Muscle layer of colon (tissue), 2 donors: ENCODE measurements around the gene RAB6B.

Experiments
- H3K27ac ChIP-seq: one replicate; pipeline ENCODE4 v1.7.0; 2013; ENCODE audit warnings: low read depth, mild to moderate bottlenecking, low read length, moderate library complexity
- H3K27me3 ChIP-seq, 2 donors: one replicate each; pipeline ENCODE4 v1.7.0; 2013; ENCODE audit warnings: low read length in 2 of 2, mild to moderate bottlenecking in 2 of 2; ENCODE audit not compliant: insufficient read depth in 2 of 2, control insufficient read depth in 1 of 2
- H3K36me3 ChIP-seq: one replicate; pipeline ENCODE4 v1.7.0; 2013; ENCODE audit warnings: mild to moderate bottlenecking, low read length; ENCODE audit not compliant: insufficient read depth
- H3K4me1 ChIP-seq: one replicate; pipeline ENCODE4 v1.7.0; 2013; ENCODE audit warnings: mild to moderate bottlenecking, low read length; ENCODE audit not compliant: insufficient read depth
- H3K4me3 ChIP-seq, 2 donors: one replicate each; pipeline ENCODE4 v1.7.0; 2013; ENCODE audit warnings: low read length in 2 of 2, low read depth in 1 of 2, mild to moderate bottlenecking in 1 of 2, moderate library complexity in 1 of 2
- H3K9ac ChIP-seq: one replicate; pipeline ENCODE4 v1.7.0; 2013; ENCODE audit warnings: low read length
- H3K9me3 ChIP-seq: one replicate; pipeline ENCODE4 v1.7.0; 2013; ENCODE audit warnings: mild to moderate bottlenecking, low read length
- donor health status: abdominal sarcoma.
- donor health status: Adenocarcinoma of cecum.

Gene RAB6B

DNA sequence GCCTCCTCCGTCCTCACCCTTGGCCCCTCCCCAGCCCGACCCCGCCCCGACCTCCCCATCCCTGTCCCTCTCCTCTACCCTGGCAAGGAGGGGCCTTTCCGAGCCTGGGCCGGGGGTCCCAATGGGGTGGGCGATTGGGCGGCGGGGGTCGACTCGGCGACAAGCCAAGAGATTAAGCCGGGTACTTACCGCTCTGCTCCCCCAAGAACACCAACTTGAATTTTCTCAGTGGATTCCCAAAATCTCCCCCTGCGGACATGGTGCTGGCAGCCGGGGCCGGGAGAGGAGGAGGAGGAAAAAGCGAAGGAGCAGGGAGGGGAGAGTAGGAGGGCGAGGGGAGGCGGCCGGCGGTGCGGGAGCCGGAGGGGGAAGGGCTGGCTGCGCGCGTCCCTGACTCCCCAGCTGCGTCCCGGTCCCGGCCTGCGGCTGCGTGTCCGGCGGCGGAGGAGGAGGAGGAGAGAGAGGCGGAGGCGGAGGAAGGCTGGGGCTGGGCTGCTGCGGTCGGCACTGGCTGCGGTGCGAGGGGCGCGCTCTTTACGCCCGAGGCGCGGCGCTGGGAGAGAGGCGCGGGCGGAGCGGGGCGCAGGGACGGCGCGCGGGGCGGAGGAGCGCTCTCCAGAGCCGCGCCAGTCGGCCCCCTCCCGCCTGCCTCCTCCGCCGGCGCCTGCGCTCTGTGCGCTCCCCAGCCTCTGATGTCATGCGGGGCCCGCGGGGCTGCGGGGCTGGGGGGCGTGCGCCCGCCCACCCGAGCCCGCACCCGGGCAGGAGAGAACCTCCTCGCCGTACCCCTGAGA, at the start of gene RAB6B:
TSS of gene RAB6B (minus strand) at position 675 of the 794 bp plus-strand sequence. CDS start at position 259, 416 bp downstream.
- peak within 1 kb of the TSS; percentile 49 for H3K9ac ChIP-seq
- H3K27ac ChIP-seq: peak within 1 kb of the TSS; percentile 22
- H3K27me3 ChIP-seq: no peaks in the 10 kb centered on the region

GRCh38 chr3:133944641-133945380, 49.1 kb upstream of the RAB6B start:
- Histone ChIP-seq H3K27me3 (no peaks in the 10 kb centered on the region), H3K9me3 (no peaks in the 10 kb centered on the region), H3K27ac (no peak overlapping the region), H3K9ac (no peak overlapping the region), H3K4me1 (no peaks in the 10 kb centered on the region), H3K4me3 (no peak overlapping the region), H3K36me3 (no peaks in the 10 kb centered on the region)

More for the DNA sequence above, at the start of gene RAB6B:
- Histone ChIP-seq H3K4me1 (no peaks in the 10 kb centered on the region), H3K36me3 (no peaks in the 10 kb centered on the region), H3K9me3 (no peaks in the 10 kb centered on the region), H3K4me3 (peak within 1 kb of the TSS; percentile 75 to 89)

GRCh38 chr3:133944181-133944580, 48.5 kb upstream of the RAB6B start:
- no peaks in the 10 kb centered on the region for H3K9me3 ChIP-seq
- H3K9ac ChIP-seq: no peak overlapping the region
- H3K4me1 ChIP-seq: no peaks in the 10 kb centered on the region
- H3K27ac ChIP-seq: no peak overlapping the region
- H3K4me3 ChIP-seq: no peak overlapping the region
- H3K27me3 ChIP-seq: no peaks in the 10 kb centered on the region
- no peaks in the 10 kb centered on the region for H3K36me3 ChIP-seq

GRCh38 chr3:133943639-133944141, 48.0 kb upstream of the RAB6B start:
- H3K4me1 ChIP-seq: no peaks in the 10 kb centered on the region
- no peaks in the 10 kb centered on the region for H3K9me3 ChIP-seq
- no peak overlapping the region for H3K9ac ChIP-seq
- H3K27me3 ChIP-seq: no peaks in the 10 kb centered on the region
- H3K36me3 ChIP-seq: no peaks in the 10 kb centered on the region
- no peak overlapping the region for H3K4me3 ChIP-seq
- H3K27ac ChIP-seq: no peak overlapping the region

GRCh38 chr3:133943031-133943535, 47.4 kb upstream of the RAB6B start:
- Histone ChIP-seq H3K4me1 (no peaks in the 10 kb centered on the region), H3K9ac (no peak overlapping the region), H3K36me3 (no peaks in the 10 kb centered on the region), H3K27ac (no peak overlapping the region), H3K9me3 (no peaks in the 10 kb centered on the region), H3K4me3 (no peak overlapping the region), H3K27me3 (no peaks in the 10 kb centered on the region)

DNA sequence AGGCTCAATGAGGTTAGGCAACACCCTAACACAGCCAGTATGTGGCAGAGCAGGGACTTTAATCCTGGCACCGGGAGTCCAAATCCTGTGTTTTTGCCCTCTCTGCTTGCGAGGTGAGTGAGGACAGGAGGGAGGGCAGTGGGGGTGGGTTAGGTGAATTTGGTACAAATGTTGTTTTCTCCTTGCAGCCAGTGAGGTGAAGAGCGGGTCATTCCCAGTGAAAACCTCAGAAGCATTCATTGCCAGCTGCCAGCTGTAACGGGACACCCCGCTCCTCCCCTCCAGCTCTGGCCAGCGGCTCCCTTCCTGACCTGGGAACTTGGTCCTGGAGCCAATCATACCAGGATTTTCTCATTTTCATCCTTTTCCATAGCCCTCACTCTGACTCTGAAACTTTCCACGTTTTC, 45.7 kb upstream of the RAB6B start:
- no peaks in the 10 kb centered on the region for H3K4me1 ChIP-seq
- H3K4me3 ChIP-seq: no peak overlapping the region
- H3K36me3 ChIP-seq: no peaks in the 10 kb centered on the region

GRCh38 chr3:133940536-133940935, 44.9 kb upstream of the RAB6B start:
- Histone ChIP-seq H3K27ac (no peak overlapping the region), H3K4me3 (no peak overlapping the region), H3K9ac (no peak overlapping the region), H3K9me3 (no peaks in the 10 kb centered on the region), H3K4me1 (no peaks in the 10 kb centered on the region), H3K27me3 (no peaks in the 10 kb centered on the region), H3K36me3 (no peaks in the 10 kb centered on the region)

More for the DNA sequence above, 45.7 kb upstream of the RAB6B start:
- no peak overlapping the region for H3K9ac ChIP-seq
- H3K27ac ChIP-seq: no peak overlapping the region
- no peaks in the 10 kb centered on the region for H3K27me3 ChIP-seq
- H3K9me3 ChIP-seq: no peaks in the 10 kb centered on the region

- Histone ChIP-seq H3K4me3 (no peak overlapping the region), H3K27me3 (no peaks in the 10 kb centered on the region), H3K36me3 (no peaks in the 10 kb centered on the region), H3K4me1 (no peaks in the 10 kb centered on the region), H3K27ac (no peak overlapping the region), H3K9ac (no peak overlapping the region), H3K9me3 (no peaks in the 10 kb centered on the region)
Observed at GRCh38 chr3:133939463-133939835, 43.8 kb upstream of the RAB6B start.

GRCh38 chr3:133938770-133939462, 43.2 kb upstream of the RAB6B start:
- no peaks in the 10 kb centered on the region for H3K36me3 ChIP-seq
- H3K4me1 ChIP-seq: no peaks in the 10 kb centered on the region
- H3K27ac ChIP-seq: no peak overlapping the region
- H3K4me3 ChIP-seq: no peak overlapping the region
- H3K27me3 ChIP-seq: no peaks in the 10 kb centered on the region
- H3K9me3 ChIP-seq: no peaks in the 10 kb centered on the region
- no peak overlapping the region for H3K9ac ChIP-seq

- H3K36me3 ChIP-seq: no peaks in the 10 kb centered on the region
- H3K4me3 ChIP-seq: no peak overlapping the region
- H3K4me1 ChIP-seq: no peaks in the 10 kb centered on the region
- no peaks in the 10 kb centered on the region for H3K9me3 ChIP-seq
- H3K9ac ChIP-seq: no peak overlapping the region
- no peaks in the 10 kb centered on the region for H3K27me3 ChIP-seq
- H3K27ac ChIP-seq: no peak overlapping the region
Observed at GRCh38 chr3:133937756-133938601, 42.3 kb upstream of the RAB6B start.
